ENCODE measurements around the gene FBL.

DNA sequence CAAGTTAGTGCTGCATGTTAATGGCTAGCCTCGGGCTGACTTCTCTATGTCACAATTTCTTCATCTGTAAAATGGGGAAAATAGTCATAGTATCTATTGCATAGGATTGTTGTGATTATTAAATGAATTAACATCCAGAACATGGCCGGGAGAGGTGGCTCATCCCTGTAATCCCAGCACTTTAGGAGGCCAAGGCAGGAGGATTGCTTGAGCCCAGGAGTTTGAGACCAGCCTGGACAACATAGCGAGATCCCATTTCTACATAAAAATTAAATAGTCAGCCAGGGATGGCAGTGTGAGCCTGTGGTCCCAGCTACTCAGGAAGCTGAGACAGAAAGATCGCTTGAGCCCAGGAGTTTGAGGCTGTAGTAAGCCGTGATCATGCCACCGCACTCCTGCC lies 21.8 kb upstream of the FBL start:
- TF ChIP-seq EZH2 (IDR thresholded peaks at IDR 0.05): no peak
- TF ChIP-seq POLR2AphosphoS5 (IDR thresholded peaks at IDR 0.05; ENCODE audit: borderline replicate concordance, low read depth, low read length): no peak
